ENCODE data around the gene TLR3.
"Not testable (repeated sequence)": the region's sequence is repeated elsewhere in the genome, so short reads cannot be mapped to it uniquely, and the experiment has no call there.

Gene TLR3

GRCh38 chr4:186047501-186047900 is 21.5 kb upstream of the TLR3 start:
- DNase-seq (ENCODE audit: low read depth in 2 of 2): not testable (repeated sequence)

- DNase-seq (ENCODE audit: low read depth in 2 of 2): not testable (repeated sequence)
Observed at GRCh38 chr4:186050135-186050534, 18.8 kb upstream of the TLR3 start.

DNA sequence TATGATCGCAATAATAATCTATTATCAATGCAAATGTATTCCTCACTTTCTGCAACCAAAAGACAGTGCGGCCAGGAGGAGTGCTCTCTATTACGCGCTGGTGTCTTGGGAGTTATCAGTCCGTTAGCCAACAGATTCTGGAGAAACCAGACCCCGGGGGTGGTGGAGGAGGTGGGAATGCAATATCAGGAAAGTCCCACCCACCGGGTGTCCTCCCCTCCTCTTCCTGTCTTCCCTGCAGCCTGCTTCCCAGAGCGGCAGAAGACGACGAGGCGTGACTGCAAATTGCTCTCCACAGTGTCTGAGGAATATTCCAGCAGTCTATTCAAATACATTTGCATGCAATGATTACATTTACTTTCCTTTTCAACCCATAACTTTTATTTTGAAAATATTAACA is 17.9 kb upstream of the TLR3 start:
- no peak for DNase-seq (ENCODE audit: low read depth in 2 of 2)

DNA sequence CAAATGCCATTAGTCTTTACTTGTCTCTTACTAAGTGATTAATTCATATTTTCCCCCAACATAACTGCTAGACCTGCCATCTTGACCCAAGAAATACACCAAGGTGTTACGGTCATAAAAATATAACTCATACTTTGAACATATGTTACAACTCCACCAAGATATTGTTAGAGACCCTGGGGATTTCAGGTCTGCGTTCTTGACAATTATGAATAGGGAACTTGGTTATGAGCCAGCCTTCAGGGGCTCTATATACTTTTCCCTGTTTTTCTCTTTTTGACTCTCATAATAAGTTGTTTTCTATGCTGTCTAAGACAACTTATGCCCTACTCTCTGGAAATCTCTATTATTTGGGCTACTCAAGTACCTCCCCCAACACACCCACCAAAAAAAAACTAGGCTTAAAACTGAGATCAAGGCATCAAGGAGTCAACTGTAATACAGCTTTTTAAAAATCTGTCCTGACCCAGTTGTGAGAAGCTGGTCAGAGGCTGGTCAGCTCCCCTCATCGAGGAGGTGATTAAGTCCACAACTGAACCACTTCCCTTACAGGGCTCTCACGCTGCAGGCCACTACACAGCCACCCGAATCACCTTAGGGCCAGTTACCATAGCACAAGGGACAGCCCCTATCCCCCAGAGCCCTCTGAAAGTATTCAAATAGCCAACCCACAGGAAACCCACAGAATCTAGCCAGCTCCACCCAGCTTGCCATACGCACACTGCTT is 10.5 kb upstream of the TLR3 start:
- no peak for DNase-seq (ENCODE audit: low read depth in 2 of 2)

DNA sequence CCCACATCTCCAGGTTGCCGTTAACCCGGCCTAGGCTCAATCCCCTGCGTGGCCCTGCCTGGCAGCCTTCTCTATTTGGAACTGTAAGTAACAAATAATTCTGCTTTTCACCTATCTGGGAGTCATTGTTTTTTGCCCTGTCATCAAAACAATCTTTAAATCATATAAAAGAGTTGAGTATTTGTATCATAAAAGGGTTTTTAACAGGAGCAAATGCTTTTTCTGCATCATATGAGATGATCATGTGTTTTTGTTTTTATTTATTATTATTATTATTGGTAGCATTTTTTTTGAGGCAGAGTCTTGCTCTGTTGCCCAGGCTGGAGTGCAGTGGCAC is 10.0 kb upstream of the TLR3 start:
- DNase-seq (ENCODE audit: low read depth in 2 of 2): no peak

GRCh38 chr4:186061921-186062320 is 7.0 kb upstream of the TLR3 start:
- no peak for DNase-seq (ENCODE audit: low read depth in 2 of 2)

GRCh38 chr4:186067757-186068385 is 1.1 kb upstream of the TLR3 start:
- DNase-seq (ENCODE audit: low read depth in 2 of 2): no peak

- no peak for DNase-seq (ENCODE audit: low read depth in 2 of 2)
Observed at GRCh38 chr4:186069729-186070128, 773 bp downstream of the TLR3 start.

DNA sequence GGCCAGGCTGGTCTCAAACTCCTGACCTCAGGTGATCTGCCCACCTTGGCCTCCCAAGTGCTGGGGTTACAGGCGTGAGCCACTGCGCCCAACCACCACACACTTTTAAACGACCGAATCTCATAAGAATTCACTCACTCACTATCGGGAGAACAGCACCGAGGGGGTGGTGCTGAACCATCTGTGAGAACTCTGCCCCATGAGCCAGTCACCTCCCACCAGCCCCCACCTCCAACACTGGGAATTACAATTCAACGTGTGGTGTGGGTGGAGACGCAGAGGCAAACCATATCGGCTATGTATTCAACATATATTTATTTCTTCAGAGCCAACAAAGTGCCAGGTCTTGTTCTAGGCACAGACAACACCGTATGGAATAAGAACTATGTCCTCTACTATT is 3.6 kb downstream of the TLR3 start:
- DNase-seq (ENCODE audit: low read depth in 2 of 2): no peak

GRCh38 chr4:186074189-186074588 is 5.2 kb downstream of the TLR3 start:
- no peak for DNase-seq (ENCODE audit: low read depth in 2 of 2)

- DNase-seq (ENCODE audit: low read depth in 2 of 2): no peak
Observed at GRCh38 chr4:186078981-186079638, 10.2 kb downstream of the TLR3 start.

GRCh38 chr4:186079694-186080093 is 10.7 kb downstream of the TLR3 start:
- no peak for DNase-seq (ENCODE audit: low read depth in 2 of 2)

- no peak for DNase-seq (ENCODE audit: low read depth in 2 of 2)
Observed at GRCh38 chr4:186081202-186081807, 12.3 kb downstream of the TLR3 start.

DNA sequence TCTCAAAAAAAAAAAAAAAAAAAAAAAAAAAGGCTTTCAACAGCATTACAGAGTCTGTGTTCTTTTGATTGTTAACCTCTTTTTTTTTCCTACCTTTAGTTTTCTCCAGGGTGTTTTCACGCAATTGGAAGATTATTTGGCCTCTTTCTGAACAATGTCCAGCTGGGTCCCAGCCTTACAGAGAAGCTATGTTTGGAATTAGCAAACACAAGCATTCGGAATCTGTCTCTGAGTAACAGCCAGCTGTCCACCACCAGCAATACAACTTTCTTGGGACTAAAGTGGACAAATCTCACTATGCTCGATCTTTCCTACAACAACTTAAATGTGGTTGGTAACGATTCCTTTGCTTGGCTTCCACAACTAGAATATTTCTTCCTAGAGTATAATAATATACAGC is 13.3 kb downstream of the TLR3 start:
- DNase-seq (ENCODE audit: low read depth in 2 of 2): no peak

- no peak for DNase-seq (ENCODE audit: low read depth in 2 of 2)
Observed at GRCh38 chr4:186088523-186088922, 19.6 kb downstream of the TLR3 start.

DNA sequence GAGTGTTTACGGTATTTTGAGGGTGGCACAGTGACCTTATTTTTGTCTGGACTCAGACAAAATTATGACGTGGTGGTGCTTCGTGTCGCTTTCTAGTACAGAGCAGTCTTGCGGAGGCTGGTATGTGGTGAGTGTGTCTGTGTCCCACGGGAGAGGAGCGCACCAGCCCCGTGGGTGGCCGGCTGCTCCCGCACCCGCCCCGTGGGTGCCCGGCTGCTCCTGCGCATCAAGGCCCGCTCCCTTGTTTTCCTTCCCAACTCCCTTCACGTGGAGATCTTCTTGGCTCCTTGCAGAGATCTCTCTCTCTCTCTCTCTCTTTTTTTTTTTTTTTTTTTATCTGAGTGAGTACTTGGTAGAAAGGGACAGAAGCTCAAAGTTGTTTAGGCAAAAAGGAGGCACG is 23.3 kb downstream of the TLR3 start:
- no peak for DNase-seq (ENCODE audit: low read depth in 2 of 2)

GRCh38 chr4:186095406-186095805 is 26.4 kb downstream of the TLR3 start:
- DNase-seq (ENCODE audit: low read depth in 2 of 2): no peak

GRCh38 chr4:186096681-186097165 is 27.8 kb downstream of the TLR3 start:
- no peak for DNase-seq (ENCODE audit: low read depth in 2 of 2)

DNA sequence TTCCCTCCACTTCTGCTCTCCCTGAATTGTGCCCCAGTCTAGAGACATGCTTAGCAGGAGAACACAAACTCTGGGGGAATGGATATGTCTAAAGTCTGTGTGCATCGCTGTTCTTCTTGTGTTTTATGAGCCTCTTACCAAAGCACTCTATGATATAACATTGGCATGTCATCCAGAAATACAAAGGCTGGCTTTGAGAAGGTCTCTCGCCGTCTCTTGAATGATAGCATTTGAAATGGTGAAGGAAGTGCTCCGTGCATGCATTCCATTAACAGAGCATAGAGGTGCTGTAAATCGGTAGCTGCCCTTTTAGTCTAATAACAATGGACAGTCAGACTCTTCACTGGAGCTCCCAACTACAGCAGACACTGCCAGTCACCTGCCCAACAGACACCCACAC is 28.4 kb downstream of the TLR3 start:
- DNase-seq (ENCODE audit: low read depth in 2 of 2): no peak

DNA sequence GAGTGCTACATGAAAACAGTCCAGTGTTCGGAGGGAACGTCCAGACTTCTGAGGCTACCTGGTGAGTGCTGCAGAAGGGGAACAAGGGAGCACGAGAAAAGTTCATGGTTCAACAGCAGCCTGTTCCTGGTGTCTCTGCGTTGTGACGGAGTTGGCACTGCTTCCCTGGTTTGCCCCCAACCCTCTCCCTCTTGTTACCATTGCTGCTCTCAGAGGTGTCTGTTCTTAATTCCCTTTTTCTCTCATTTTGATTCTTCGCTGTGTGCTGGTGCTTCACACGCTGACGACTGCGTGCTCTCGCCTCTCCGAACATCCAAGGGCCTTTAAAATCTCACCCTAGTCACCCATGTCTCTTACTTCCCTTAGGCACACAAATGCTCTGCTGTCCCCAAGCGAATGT is 34.0 kb downstream of the TLR3 start:
- no peak for DNase-seq (ENCODE audit: low read depth in 2 of 2)

DNA sequence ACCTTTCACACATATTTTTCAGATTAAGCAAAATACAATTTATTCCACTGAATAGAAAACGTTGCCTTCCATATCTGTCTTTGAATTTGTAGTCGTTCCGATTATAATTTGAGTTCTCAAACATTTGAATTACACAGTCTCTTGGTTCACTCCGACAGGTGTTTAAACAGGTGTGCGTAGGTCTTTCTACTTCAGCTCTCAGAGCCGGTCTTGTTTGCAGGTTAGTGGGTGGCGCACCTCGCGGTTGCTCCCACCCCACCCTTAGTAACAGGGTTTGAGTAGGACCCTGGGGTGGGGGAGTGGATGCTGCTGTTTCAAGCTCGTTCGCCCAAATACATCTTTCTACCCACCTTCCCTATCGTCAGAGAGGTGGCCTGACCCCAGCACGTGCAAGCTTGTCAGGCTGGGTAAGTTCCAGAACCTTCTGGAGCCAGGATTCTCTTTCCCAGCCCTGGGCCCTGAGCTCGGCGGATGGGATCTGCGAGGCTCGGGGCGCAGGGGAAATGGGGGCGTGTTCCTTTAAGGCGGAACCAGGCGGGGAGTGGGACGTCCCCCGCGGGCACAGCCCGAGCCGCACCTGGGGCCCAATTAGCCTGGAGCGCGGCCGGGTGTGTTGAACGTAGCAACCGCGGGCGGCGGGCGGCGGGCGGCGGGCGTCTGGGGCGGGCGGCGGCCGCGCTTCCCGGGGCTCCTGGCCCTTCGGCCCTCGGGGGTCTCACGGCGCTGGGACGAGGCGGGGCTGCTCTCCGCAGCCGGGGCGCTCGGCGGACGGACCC is 35.3 kb downstream of the TLR3 start, which contains the start of gene FAM149A:
TSS of gene FAM149A (plus strand) at position 591 of the 776 bp plus-strand sequence.
- no peak for DNase-seq (ENCODE audit: low read depth in 2 of 2)

Measured in fibroblast of skin of left biceps (primary cell).